Neural progenitor cell (in vitro differentiated cells): ENCODE measurements around the gene TCF7L2. TPM values are rescaled to one million over a fixed set of nuclear protein-coding genes. Genes with fewer than 3 reads are reported as not detected.

Experiments used
- DNase-seq: peaks from one replicate; pipeline ENCODE4 v3.0.0-alpha.2; 2016; ENCODE audit warnings: low spot score
- H2AFZ ChIP-seq: fragments of 200-600 bp; sonication (generic); replicated peaks from 2 replicates; pipeline ENCODE4 v1.6.1; 2016; ENCODE audit warnings: antibody characterized with exemption
- H3F3A ChIP-seq: fragments of 200-600 bp; sonication (generic); 2 replicates; pipeline ENCODE4 v1.6.1; 2016; ENCODE audit warnings: antibody characterized with exemption, low read depth
- H3K27ac ChIP-seq: fragments of 200-600 bp; sonication (generic); 2 replicates; pipeline ENCODE4 v1.5.1; 2016; ENCODE audit warnings: mild to moderate bottlenecking
- H3K27me3 ChIP-seq: fragments of 200-600 bp; sonication (generic); 2 replicates; pipeline ENCODE4 v1.6.1; 2016; ENCODE audit warnings: mild to moderate bottlenecking, moderate library complexity
- H3K36me3 ChIP-seq: fragments of 200-600 bp; sonication (generic); 2 replicates; pipeline ENCODE4 v1.5.1; 2016
- H3K4me1 ChIP-seq: fragments of 200-600 bp; sonication (generic); 2 replicates; pipeline ENCODE4 v1.6.1; 2016; ENCODE audit warnings: mixed run types
- H3K4me2 ChIP-seq: fragments of 200-600 bp; sonication (generic); 2 replicates; pipeline ENCODE4 v1.6.1; 2016
- H3K4me3 ChIP-seq: fragments of 200-600 bp; sonication (generic); 2 replicates; pipeline ENCODE4 v1.5.1; 2016
- H3K79me2 ChIP-seq: fragments of 200-600 bp; sonication (generic); 2 replicates; pipeline ENCODE4 v1.6.1; 2016; ENCODE audit warnings: low read depth
- H3K9ac ChIP-seq: fragments of 200-600 bp; sonication (generic); 2 replicates; pipeline ENCODE4 v1.6.1; 2016
- H3K9me3 ChIP-seq: fragments of 200-600 bp; sonication (generic); 2 replicates; pipeline ENCODE4 v1.5.1; 2016; ENCODE audit warnings: low read depth
- H4K20me1 ChIP-seq: fragments of 200-600 bp; sonication (generic); 2 replicates; pipeline ENCODE4 v1.6.1; 2016; ENCODE audit warnings: low read depth
- H3K27ac Mint-ChIP-seq: 3 replicates; pipeline ENCODE4 v1.8.0; 2021; ENCODE audit warnings: mixed read lengths
- H3K27me3 Mint-ChIP-seq: 2 replicates; pipeline ENCODE4 v1.8.0; 2022; ENCODE audit warnings: low read depth, mild to moderate bottlenecking, inconsistent platforms, moderate library complexity, mixed read lengths; ENCODE audit not compliant: insufficient read depth
- H3K36me3 Mint-ChIP-seq: 3 replicates; pipeline ENCODE4 v1.8.0; 2021; ENCODE audit warnings: mixed read lengths
- H3K4me1 Mint-ChIP-seq: 3 replicates; pipeline ENCODE4 v1.8.0; 2021; ENCODE audit warnings: mixed read lengths
- H3K4me3 Mint-ChIP-seq: 3 replicates; pipeline ENCODE4 v1.8.0; 2021; ENCODE audit warnings: mild to moderate bottlenecking, moderate library complexity, mixed read lengths
- H3K9me3 Mint-ChIP-seq: 3 replicates; pipeline ENCODE4 v1.8.0; 2020; ENCODE audit warnings: mixed read lengths
- EZH2 ChIP-seq: fragments of 200-600 bp; sonication (generic); IDR thresholded peaks from 2 replicates; pipeline ENCODE4 v1.6.1; 2017; ENCODE audit warnings: antibody characterized with exemption, mild to moderate bottlenecking, moderate library complexity
- EZH2phosphoT487 ChIP-seq: fragments of 200-600 bp; sonication (generic); IDR thresholded peaks from 2 replicates; pipeline ENCODE4 v1.6.1; 2017; ENCODE audit warnings: antibody characterized with exemption
- total RNA-seq: library from RNA; depleted of rRNA; stranded (reverse); fragments of >200 nt; gene quantifications from 2 replicates; pipeline ENCODE4 v1.2.3, GENCODE V29; 2015; ENCODE audit warnings: low replicate concordance
- TF ChIP-seq, protein P1 (sequence below): fragments of 200-600 bp; sonication (generic); IDR thresholded peaks from 2 replicates; pipeline ENCODE4 v1.5.1; 2017; ENCODE audit warnings: antibody characterized with exemption, mild to moderate bottlenecking

The TCF7L2 gene
- total RNA-seq, 1 donor from 2014 or later = 12.3 TPM

- H3K27ac Mint-ChIP-seq = no peak overlapping the region
- no peaks in the 10 kb centered on the region for H3K9me3 Mint-ChIP-seq
- H3K4me3 Mint-ChIP-seq = no peak overlapping the region
Measured at GRCh38 chr10:112906945-112907344, 43.1 kb upstream of the TCF7L2 start.

DNA sequence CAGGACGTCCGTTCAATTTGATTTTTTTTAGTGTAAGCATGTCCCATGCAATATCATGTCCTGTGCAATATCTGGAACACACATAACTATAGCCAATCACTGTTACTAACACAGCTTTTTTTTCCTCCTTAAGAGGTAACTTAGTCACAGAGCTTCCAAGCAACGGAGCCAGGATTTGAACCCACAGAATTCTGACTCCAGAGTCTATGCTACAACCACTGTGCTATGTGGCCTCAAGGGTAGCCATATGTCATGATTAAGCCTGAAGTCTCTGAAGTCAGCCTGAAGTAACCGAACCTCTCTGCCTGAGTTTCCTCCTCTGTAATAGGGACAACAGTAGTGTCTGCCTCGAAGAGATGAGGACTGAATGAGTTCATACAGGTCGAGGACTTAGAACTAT, 42.2 kb upstream of the TCF7L2 start:
- Histone ChIP-seq H3K4me3 (no peak overlapping the region), H3K4me2 (no peak overlapping the region), H4K20me1 (no peaks in the 10 kb centered on the region), H3K9ac (no peak overlapping the region), H3K4me1 (no peaks in the 10 kb centered on the region), H2AFZ (no peak overlapping the region), H3K9me3 (no peaks in the 10 kb centered on the region), H3K79me2 (no peaks in the 10 kb centered on the region), H3K36me3 (no peaks in the 10 kb centered on the region), H3F3A (no peaks in the 10 kb centered on the region), H3K27ac (no peak overlapping the region), H3K27me3 (no peaks in the 10 kb centered on the region)
- no peak for TF ChIP-seq EZH2phosphoT487
- TF ChIP-seq, protein P1, sequence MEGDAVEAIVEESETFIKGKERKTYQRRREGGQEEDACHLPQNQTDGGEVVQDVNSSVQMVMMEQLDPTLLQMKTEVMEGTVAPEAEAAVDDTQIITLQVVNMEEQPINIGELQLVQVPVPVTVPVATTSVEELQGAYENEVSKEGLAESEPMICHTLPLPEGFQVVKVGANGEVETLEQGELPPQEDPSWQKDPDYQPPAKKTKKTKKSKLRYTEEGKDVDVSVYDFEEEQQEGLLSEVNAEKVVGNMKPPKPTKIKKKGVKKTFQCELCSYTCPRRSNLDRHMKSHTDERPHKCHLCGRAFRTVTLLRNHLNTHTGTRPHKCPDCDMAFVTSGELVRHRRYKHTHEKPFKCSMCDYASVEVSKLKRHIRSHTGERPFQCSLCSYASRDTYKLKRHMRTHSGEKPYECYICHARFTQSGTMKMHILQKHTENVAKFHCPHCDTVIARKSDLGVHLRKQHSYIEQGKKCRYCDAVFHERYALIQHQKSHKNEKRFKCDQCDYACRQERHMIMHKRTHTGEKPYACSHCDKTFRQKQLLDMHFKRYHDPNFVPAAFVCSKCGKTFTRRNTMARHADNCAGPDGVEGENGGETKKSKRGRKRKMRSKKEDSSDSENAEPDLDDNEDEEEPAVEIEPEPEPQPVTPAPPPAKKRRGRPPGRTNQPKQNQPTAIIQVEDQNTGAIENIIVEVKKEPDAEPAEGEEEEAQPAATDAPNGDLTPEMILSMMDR = no peak
- no peak for TF ChIP-seq EZH2
- H3K27me3 Mint-ChIP-seq = peaks cover 2% of the 10 kb centered on the region
- no peak overlapping the region for H3K27ac Mint-ChIP-seq
- no peak overlapping the region for H3K4me3 Mint-ChIP-seq
- no peaks in the 10 kb centered on the region for H3K4me1 Mint-ChIP-seq
- DNase-seq = no peak
- H3K36me3 Mint-ChIP-seq = no peaks in the 10 kb centered on the region
- H3K9me3 Mint-ChIP-seq = no peaks in the 10 kb centered on the region

More at GRCh38 chr10:112906945-112907344, 43.1 kb upstream of the TCF7L2 start:
- H3K27me3 ChIP-seq = no peaks in the 10 kb centered on the region
- no peak overlapping the region for H3K4me3 ChIP-seq
- H3K9ac ChIP-seq = no peak overlapping the region
- no peaks in the 10 kb centered on the region for H4K20me1 ChIP-seq
- no peak for DNase-seq
- no peak for TF ChIP-seq EZH2
- H3K4me1 ChIP-seq = no peaks in the 10 kb centered on the region
- H3K4me2 ChIP-seq = no peak overlapping the region
- H2AFZ ChIP-seq = no peak overlapping the region
- H3K27ac ChIP-seq = no peak overlapping the region
- H3K9me3 ChIP-seq = no peaks in the 10 kb centered on the region
- no peaks in the 10 kb centered on the region for H3K79me2 ChIP-seq
- H3F3A ChIP-seq = no peaks in the 10 kb centered on the region
- H3K36me3 ChIP-seq = no peaks in the 10 kb centered on the region
- Mint-ChIP-seq H3K4me1 (no peaks in the 10 kb centered on the region), H3K27me3 (peaks cover 4% of the 10 kb centered on the region), H3K36me3 (no peaks in the 10 kb centered on the region)

DNA sequence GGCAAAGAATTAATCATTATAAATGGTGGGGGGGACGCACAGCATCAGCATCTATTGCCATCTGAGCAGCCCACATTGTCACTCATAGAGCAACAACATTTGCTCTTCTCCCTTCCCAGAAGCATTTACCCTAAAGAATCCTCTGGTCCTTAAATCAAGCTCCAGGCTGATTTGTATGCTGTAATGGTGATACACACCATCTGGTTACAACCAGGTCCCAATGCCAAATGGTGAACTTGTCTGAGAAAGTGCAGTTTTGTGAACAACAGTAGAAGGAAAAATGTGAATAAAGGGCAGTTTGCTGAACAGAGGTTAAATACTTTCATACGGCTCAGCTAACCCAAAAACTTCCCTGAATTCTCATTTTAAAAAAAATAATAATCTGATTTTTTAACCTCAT, 38.8 kb upstream of the TCF7L2 start:
- Histone ChIP-seq H3K4me3 (no peak overlapping the region), H3F3A (no peaks in the 10 kb centered on the region), H2AFZ (no peak overlapping the region), H3K4me2 (no peak overlapping the region), H3K4me1 (no peaks in the 10 kb centered on the region), H3K27me3 (peaks cover 27% of the 10 kb centered on the region), H3K9ac (no peak overlapping the region), H3K27ac (no peak overlapping the region), H3K36me3 (no peaks in the 10 kb centered on the region), H3K79me2 (no peaks in the 10 kb centered on the region), H4K20me1 (no peaks in the 10 kb centered on the region), H3K9me3 (no peaks in the 10 kb centered on the region)
- Mint-ChIP-seq H3K36me3 (no peaks in the 10 kb centered on the region), H3K27me3 (peaks cover 5% of the 10 kb centered on the region), H3K4me1 (no peaks in the 10 kb centered on the region), H3K27ac (no peak overlapping the region), H3K9me3 (no peaks in the 10 kb centered on the region), H3K4me3 (no peak overlapping the region)
- TF ChIP-seq, protein P1 = no peak
- no peak for TF ChIP-seq EZH2
- no peak for DNase-seq

- H3K27me3 ChIP-seq = peaks cover 39% of the 10 kb centered on the region
- no peak overlapping the region for H3K27ac Mint-ChIP-seq
- no peaks in the 10 kb centered on the region for H4K20me1 ChIP-seq
- no peak overlapping the region for H3K4me3 Mint-ChIP-seq
- H3K27ac ChIP-seq = no peak overlapping the region
- H3K36me3 Mint-ChIP-seq = no peaks in the 10 kb centered on the region
- no peaks in the 10 kb centered on the region for H3K9me3 ChIP-seq
- no peaks in the 10 kb centered on the region for H3K79me2 ChIP-seq
- H3K4me1 Mint-ChIP-seq = no peaks in the 10 kb centered on the region
- H3K4me3 ChIP-seq = no peak overlapping the region
- no peak overlapping the region for H2AFZ ChIP-seq
- no peak overlapping the region for H3K4me2 ChIP-seq
- TF ChIP-seq EZH2 (no peak), EZH2phosphoT487 (no peak)
- TF ChIP-seq, protein P1 = no peak
- H3F3A ChIP-seq = no peaks in the 10 kb centered on the region
- no peaks in the 10 kb centered on the region for H3K9me3 Mint-ChIP-seq
- no peak for DNase-seq
- peaks cover 5% of the 10 kb centered on the region for H3K27me3 Mint-ChIP-seq
- no peak overlapping the region for H3K9ac ChIP-seq
- no peaks in the 10 kb centered on the region for H3K36me3 ChIP-seq
- H3K4me1 ChIP-seq = no peaks in the 10 kb centered on the region
Measured at GRCh38 chr10:112912410-112912928, 37.6 kb upstream of the TCF7L2 start.
